Brain microvascular endothelial cell (primary cell): ENCODE measurements around the gene RND2.
A peak's percentile ranks its signal among the peaks of the same experiment; 100 is the strongest.

Experiments
- DNase-seq: peaks from one replicate; pipeline ENCODE4 v3.0.0-alpha.2; 2020
- H3K27ac ChIP-seq: fragments of 250-450 bp; sonication (Bioruptor Pico); 2 replicates; pipeline ENCODE4 v1.5.1; 2020; ENCODE audit warnings: mild to moderate bottlenecking, moderate library complexity
- H3K27me3 ChIP-seq: fragments of 250-450 bp; sonication (Bioruptor Pico); replicated peaks from 2 replicates; pipeline ENCODE4 v1.5.1; 2020; ENCODE audit warnings: mild to moderate bottlenecking
- H3K36me3 ChIP-seq: fragments of 250-450 bp; sonication (Bioruptor Pico); replicated peaks from 2 replicates; pipeline ENCODE4 v1.5.1; 2020; ENCODE audit warnings: mild to moderate bottlenecking
- H3K4me3 ChIP-seq: 2 replicates; pipeline ENCODE4 v1.5.1; 2011; ENCODE audit warnings: low read depth, mild to moderate bottlenecking, control low read depth, low read length, moderate library complexity
- in situ Hi-C: cut with HindIII; loops from 2 replicates; pipeline ENCODE4 v1.10.0; 2017; ENCODE audit warnings: low sequenced_read_pairs, low pct_ligation_motif_present
- TF ChIP-seq, protein P1 (sequence below): IDR thresholded peaks from 2 replicates; pipeline ENCODE4 v1.5.1; 2011; ENCODE audit warnings: low read depth, mild to moderate bottlenecking, moderate library complexity, low read length, control low read depth, inconsistent platforms; ENCODE audit errors: missing control alignments

RND2 gene

DNA sequence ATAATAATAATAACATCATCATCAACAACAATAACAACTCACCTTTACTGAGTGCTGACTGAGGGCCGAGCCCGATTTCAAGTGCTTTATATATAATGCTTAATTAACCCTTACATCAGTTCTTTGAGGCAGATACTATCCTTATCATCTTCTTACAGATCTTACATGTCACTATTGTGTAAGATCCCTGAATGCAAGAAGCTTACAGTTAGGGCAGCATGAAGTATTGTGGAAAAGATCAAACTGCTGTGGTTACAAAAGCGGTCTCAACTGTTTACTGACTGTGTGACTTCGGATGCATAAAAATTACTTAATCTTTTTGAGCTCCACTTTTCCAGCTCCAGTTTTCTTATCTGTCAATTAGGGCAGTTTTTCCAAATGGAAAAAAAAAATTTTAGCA lies 6.1 kb upstream of the RND2 start:
- Histone ChIP-seq H3K27ac (no peak overlapping the region), H3K27me3 (no peaks in the 10 kb centered on the region), H3K4me3 (no peak overlapping the region), H3K36me3 (peaks cover 40% of the 10 kb centered on the region)
- no peak for DNase-seq
- TF ChIP-seq, protein P1, sequence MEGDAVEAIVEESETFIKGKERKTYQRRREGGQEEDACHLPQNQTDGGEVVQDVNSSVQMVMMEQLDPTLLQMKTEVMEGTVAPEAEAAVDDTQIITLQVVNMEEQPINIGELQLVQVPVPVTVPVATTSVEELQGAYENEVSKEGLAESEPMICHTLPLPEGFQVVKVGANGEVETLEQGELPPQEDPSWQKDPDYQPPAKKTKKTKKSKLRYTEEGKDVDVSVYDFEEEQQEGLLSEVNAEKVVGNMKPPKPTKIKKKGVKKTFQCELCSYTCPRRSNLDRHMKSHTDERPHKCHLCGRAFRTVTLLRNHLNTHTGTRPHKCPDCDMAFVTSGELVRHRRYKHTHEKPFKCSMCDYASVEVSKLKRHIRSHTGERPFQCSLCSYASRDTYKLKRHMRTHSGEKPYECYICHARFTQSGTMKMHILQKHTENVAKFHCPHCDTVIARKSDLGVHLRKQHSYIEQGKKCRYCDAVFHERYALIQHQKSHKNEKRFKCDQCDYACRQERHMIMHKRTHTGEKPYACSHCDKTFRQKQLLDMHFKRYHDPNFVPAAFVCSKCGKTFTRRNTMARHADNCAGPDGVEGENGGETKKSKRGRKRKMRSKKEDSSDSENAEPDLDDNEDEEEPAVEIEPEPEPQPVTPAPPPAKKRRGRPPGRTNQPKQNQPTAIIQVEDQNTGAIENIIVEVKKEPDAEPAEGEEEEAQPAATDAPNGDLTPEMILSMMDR, result no peak
- in situ Hi-C loops, result no loop called here

DNA sequence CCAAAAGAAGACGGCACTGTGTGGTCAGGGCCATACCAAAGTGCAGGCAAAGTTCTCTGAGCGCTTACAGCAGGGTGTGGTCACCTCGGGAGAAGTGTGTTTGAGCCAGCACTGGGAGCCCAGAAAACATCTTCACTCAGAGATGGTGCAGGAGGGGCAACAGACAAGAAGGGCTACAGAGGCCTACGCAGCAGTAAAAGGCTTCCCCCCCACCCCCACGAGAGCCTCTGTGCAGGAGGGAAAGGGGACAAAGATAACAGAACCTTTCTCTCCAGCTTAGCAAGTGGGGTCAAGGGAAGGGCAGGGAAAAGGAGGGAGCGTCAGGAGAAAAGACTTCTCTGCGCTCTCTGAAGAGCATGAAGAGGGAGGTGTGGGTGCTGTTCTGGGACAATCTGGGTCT lies 5.6 kb upstream of the RND2 start:
- TF ChIP-seq, protein P1, result no peak
- H3K36me3 ChIP-seq, result peaks cover 35% of the 10 kb centered on the region
- H3K27me3 ChIP-seq, result no peaks in the 10 kb centered on the region
- H3K27ac ChIP-seq, result peak overlapping the region; percentile 9
- H3K4me3 ChIP-seq, result no peak overlapping the region
- in situ Hi-C loops, result no loop called here
- no peak for DNase-seq

GRCh38 chr17:43020030-43020621 lies 4.9 kb upstream of the RND2 start:
- Histone ChIP-seq H3K27ac (peak overlapping the region; percentile 9), H3K36me3 (peaks cover 29% of the 10 kb centered on the region), H3K4me3 (peak overlapping the region; percentile 20), H3K27me3 (no peaks in the 10 kb centered on the region)
- in situ Hi-C loops, result no loop called here
- TF ChIP-seq, protein P1, result no peak
- no peak for DNase-seq

DNA sequence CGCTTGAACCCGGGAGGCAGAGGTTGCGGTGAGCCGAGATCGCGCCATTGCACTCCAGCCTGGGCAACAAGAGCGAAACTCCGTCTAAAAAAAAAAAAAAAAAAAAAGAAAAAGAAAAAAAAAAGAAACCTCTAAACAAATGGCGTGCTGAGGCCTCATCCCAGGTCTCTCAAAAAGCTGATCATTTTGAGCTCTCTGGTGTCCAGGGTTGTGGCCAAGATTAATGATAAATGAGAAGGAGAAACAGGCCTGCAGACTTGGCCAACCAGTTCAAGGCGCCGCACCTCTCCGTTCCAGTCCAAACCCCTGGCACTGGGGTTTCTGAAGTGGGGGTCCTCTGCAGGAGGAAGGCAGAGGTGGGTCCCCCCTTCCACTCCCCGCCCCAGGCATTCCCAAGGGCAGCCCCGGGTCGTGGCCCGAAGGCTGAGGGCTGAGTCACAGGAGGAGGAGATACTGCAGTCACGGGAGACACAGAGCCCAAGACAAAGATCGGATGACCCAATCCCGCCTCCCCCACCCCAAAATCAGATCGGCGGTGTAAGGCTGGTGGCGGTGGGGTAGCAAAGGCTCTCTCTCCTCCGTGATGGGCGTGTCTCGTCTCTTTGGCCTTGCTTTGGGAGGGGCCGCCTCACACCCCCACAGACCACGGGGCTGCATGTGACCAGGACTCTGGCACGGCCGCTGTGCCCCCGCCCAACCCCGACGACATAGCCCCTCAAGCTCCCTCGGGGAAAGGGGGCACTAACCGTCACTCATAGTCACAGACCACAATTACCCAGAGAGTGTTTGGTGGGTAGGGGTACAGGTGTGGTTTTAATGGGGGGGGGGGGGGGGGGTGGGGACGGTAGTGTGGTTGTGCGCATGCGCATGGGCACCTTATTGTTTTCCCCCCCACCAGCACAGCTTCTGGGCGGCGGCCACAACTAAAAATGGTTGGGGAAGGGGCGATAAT lies 4.0 kb upstream of the RND2 start:
- Histone ChIP-seq H3K27ac (peak overlapping the region; percentile 85), H3K36me3 (peaks cover 21% of the 10 kb centered on the region), H3K4me3 (peak overlapping the region; percentile 98), H3K27me3 (no peaks in the 10 kb centered on the region)
- in situ Hi-C loops, result no loop called here
- DNase-seq, result peak; percentile 67
- TF ChIP-seq, protein P1, result no peak

- TF ChIP-seq, protein P1, result no peak
- Histone ChIP-seq H3K27ac (peak within 1 kb of the TSS; percentile 85), H3K36me3 (peaks cover 14% of the 10 kb centered on the region), H3K4me3 (peak within 1 kb of the TSS; percentile 98), H3K27me3 (no peaks in the 10 kb centered on the region)
- in situ Hi-C loops, result no loop called here
- peak; percentile 46 for DNase-seq
Observed at GRCh38 chr17:43021741-43022512, 3.1 kb upstream of the RND2 start, which contains the start of gene VAT1. TSS of gene VAT1 (minus strand) at chr17:43022385. CDS start at chr17:43022322, 63 bp downstream.
